HepG2 (cell line): Measurements from ENCODE around the gene MAN2A2. TPM values are rescaled to one million over a fixed set of nuclear protein-coding genes. Genes with fewer than 3 reads are reported as not detected.
A peak's percentile ranks its signal among the peaks of the same experiment; 100 is the strongest.

Experiments used
- ATAC-seq: fragments of 200-7000 bp; cut with Tn5 transposase; 3 replicates; pipeline ENCODE4 v1.9.1; 2020; ENCODE audit warnings: mild to moderate bottlenecking, moderate library complexity
- BruUV-seq: library from RNA; stranded (reverse); fragments of 400-500 nt; replicated peaks from 2 replicates; lab custom pipeline; 2021; lab: Mats Ljungman, UMichigan
- CTCF ChIA-PET: fragments of 300-600 bp; formaldehyde crosslinking; extraction: SDS; loops from one replicate; lab custom pipeline; 2021; ENCODE audit warnings: low total read pairs, inconsistent platforms, low intra/inter-chr PET ratio; lab: Yijun Ruan, JAX
- POLR2A ChIA-PET: fragments of 350-600 bp; sonication (Branson Sonifier 250); formaldehyde crosslinking; loops from one replicate; lab custom pipeline; 2020; ENCODE audit warnings: antibody characterized with exemption, inconsistent platforms; lab: Yijun Ruan, JAX
- DNase-seq: peaks from one replicate; pipeline ENCODE4 v3.0.0-alpha.2; 2015; ENCODE audit warnings: low spot score
- FAIRE-seq: peaks from 3 replicates; lab custom pipeline; 2011; peaks lifted over from hg19 to GRCh38; lab: Jason Lieb, UNC
- H2AFZ ChIP-seq: one replicate; pipeline ENCODE4 v1.6.1; 2011; ENCODE audit warnings: low read length, inconsistent platforms
- H3K27ac ChIP-seq: fragments of 300-600 bp; 3 replicates; pipeline ENCODE4 v1.8.0; 2011; ENCODE audit warnings: mixed run types, mild to moderate bottlenecking, mixed read lengths, low read length, inconsistent platforms; ENCODE audit not compliant: insufficient read depth; ENCODE audit errors: extremely low read length
- H3K27me3 ChIP-seq, 2 experiments: fragments of 200-600 bp in 1 of 2; 2 replicates in 1 of 2; 3 replicates in 1 of 2; pipeline versions ENCODE4 v1.6.0 to v1.8.0; 2011; ENCODE audit warnings: low read length in 2 of 2, mild to moderate bottlenecking in 2 of 2, moderate library complexity in 2 of 2, inconsistent platforms in 1 of 2; ENCODE audit not compliant: insufficient read depth in 2 of 2, control insufficient read depth in 1 of 2
- H3K36me3 ChIP-seq, 2 experiments: fragments of 200-600 bp in 1 of 2; replicated peaks in 1 of 2; 2 replicates in 1 of 2; 3 replicates in 1 of 2; pipeline versions ENCODE4 v1.5.1 to v1.8.0; 2011; ENCODE audit warnings: low read length in 2 of 2, inconsistent platforms in 1 of 2; ENCODE audit not compliant: insufficient read depth in 2 of 2, control insufficient read depth in 1 of 2
- H3K4me1 ChIP-seq: 2 replicates; pipeline ENCODE4 v1.5.1; 2012; ENCODE audit warnings: low read length, inconsistent platforms; ENCODE audit not compliant: insufficient read depth
- H3K4me2 ChIP-seq: 2 replicates; pipeline ENCODE4 v1.6.0; 2011; ENCODE audit warnings: low read depth, low read length, inconsistent platforms
- H3K4me3 ChIP-seq, 3 experiments: fragments of 200-600 bp in 1 of 3; sonication (generic), shearing (Covaris generic) in 1 of 3; replicated peaks in 1 of 3; 2 replicates each; pipeline ENCODE4 v1.5.1; 2011 to 2016; ENCODE audit warnings: low read length in 3 of 3, inconsistent platforms in 2 of 3, low read depth in 2 of 3, mild to moderate bottlenecking in 2 of 3, control low read depth in 1 of 3, mixed read lengths in 1 of 3; ENCODE audit not compliant: insufficient read depth in 1 of 3
- H3K79me2 ChIP-seq: one replicate; pipeline ENCODE4 v1.6.1; 2011; ENCODE audit warnings: low read length, inconsistent platforms; ENCODE audit not compliant: insufficient read depth
- H3K9ac ChIP-seq: 2 replicates; pipeline ENCODE4 v1.6.0; 2011; ENCODE audit warnings: mild to moderate bottlenecking, low read depth, low read length, inconsistent platforms; ENCODE audit not compliant: insufficient read depth
- H3K9me3 ChIP-seq: 2 replicates; pipeline ENCODE4 v1.5.1; 2012; ENCODE audit warnings: mild to moderate bottlenecking, low read length
- H4K20me1 ChIP-seq: 2 replicates; pipeline ENCODE4 v1.6.0; 2011; ENCODE audit warnings: inconsistent platforms, mild to moderate bottlenecking, low read length, moderate library complexity; ENCODE audit not compliant: insufficient read depth
- EHMT2 ChIP-seq: fragments of 200-600 bp; sonication (generic); IDR thresholded peaks from 2 replicates; pipeline ENCODE4 v1.7.0; 2017; ENCODE audit warnings: antibody characterized with exemption, low read depth, low read length, borderline replicate concordance
- SAP130 ChIP-seq: IDR thresholded peaks from 2 replicates; pipeline ENCODE4 v1.6.1; 2016; ENCODE audit warnings: low read depth
- TEAD2 ChIP-seq: sonication (generic); formaldehyde crosslinking; IDR thresholded peaks from 2 replicates; pipeline ENCODE4 v1.9.0; 2021; ENCODE audit warnings: missing genetic modification reagents
- ZNF644 ChIP-seq: IDR thresholded peaks from 2 replicates; pipeline ENCODE4 v1.6.1; 2016; ENCODE audit warnings: low read depth
- ZNF773 ChIP-seq: sonication (generic); formaldehyde crosslinking; IDR thresholded peaks from 2 replicates; pipeline ENCODE4 v1.4.0; 2020; ENCODE audit warnings: missing genetic modification reagents, borderline replicate concordance
- WGBS: methylation state at CpG from one replicate; pipeline ENCODE4 v1.1.6; 2017; ENCODE audit warnings: low lambda C conversion rate; 5-methylcytosine and 5-hydroxymethylcytosine counted together
- in situ Hi-C: cut with HindIII; loops from 2 replicates; pipeline ENCODE4 v1.10.0; 2017; ENCODE audit warnings: low pct_unique_long_range_greater_than_20kb; ENCODE audit not compliant: extremely low pct_ligation_motif_present
- intact Hi-C: fragments of 100-400 bp; cut with micrococcal nuclease; formaldehyde crosslinking; loops from one replicate; pipeline ENCODE4 v1.10.0; 2022; ENCODE audit not compliant: unreplicated experiment
- polyA plus RNA-seq, 8 experiments: library from polyadenylated mRNA; depleted of rRNA in 3 of 8; stranded (reverse) in 7 of 8; unstranded in 1 of 8; fragments of >200 nt; fragmentation: Illumina TruSeq in 4 of 8; extraction: Trizol in 4 of 8; gene quantifications; 2 replicates each; pipeline versions ENCODE4 v1.2.1 to v1.2.3, GENCODE V29; 2011 to 2016; ENCODE audit warnings: low read depth in 4 of 8, missing spikeins in 1 of 8, mixed read lengths in 1 of 8; ENCODE audit not compliant: insufficient read depth in 1 of 8
- total RNA-seq, 5 experiments: library from RNA; depleted of rRNA; stranded (reverse); fragments of >200 nt; fragmentation: Illumina TruSeq; extraction: Trizol; gene quantifications; 2 replicates each; pipeline ENCODE4 v1.2.3, GENCODE V29; 2016; ENCODE audit warnings: low read depth in 1 of 5
- TF ChIP-seq, protein P1 (sequence below): sonication (generic); formaldehyde crosslinking; IDR thresholded peaks from 2 replicates; pipeline ENCODE4 v1.8.0; 2022; ENCODE audit warnings: mild to moderate bottlenecking, missing genetic modification reagents, moderate library complexity

Gene MAN2A2
- total and polyA plus RNA-seq, 2 of the 13 experiments (the other 11 are each of a cell fraction or from before 2014, with no cell fraction given), result 17.5 to 51.5 TPM

DNA sequence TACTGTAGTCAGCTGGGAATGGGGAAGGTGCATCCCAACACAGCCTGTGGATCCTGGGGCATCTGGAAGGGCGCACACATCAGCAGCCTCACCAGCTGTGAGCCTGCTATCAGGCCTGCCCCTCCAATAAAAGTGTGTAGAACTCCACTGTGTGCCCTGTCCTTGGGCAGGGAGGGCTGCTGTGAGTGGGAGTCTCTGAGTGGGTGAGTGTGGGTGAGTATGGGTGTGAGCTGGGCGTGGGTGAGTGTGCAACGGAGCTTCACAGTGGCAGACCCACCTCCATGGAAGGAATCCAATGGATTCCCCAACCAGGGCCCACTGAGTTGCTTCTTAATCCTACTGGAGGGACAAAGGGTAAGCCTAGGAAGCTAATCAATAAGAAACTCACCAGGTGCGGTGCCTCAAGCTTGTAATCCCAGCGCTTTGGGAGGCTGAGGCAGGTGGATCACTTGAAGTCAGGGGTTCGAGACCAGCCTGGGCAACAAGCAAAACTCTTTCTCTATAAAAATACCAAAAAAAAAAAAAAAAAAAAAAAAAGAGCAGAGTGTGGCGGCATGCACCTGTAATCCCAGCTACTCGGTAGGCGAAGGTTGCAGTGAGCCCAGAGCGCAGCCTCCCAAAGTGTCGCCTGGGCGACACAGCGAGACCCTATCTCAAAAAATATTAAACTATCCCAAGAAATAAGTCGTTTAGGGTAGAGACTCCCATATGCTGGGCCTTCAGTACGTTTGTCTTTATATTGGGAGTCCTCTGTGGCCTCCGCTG, 51.0 kb downstream of the MAN2A2 start:
- H4K20me1 ChIP-seq, result no peaks in the 10 kb centered on the region
- POLR2A ChIA-PET, result interaction anchor here (1.2 to 2.7 kb wide), 6 partner anchors 8 to 51 kb away, joined by 3 to 26 read pairs (median 8); partner anchors contain the start of genes HDDC3, MAN2A2 and UNC45A
- intact Hi-C loops (loop anchor here (2.0 kb wide), 1 partner anchor 19 kb away; the partner anchor contains the start of gene UNC45A), in situ Hi-C loops (no loop called here)
- no peaks in the 10 kb centered on the region for H3K27me3 ChIP-seq
- H3K4me1 ChIP-seq, result peaks cover 11% of the 10 kb centered on the region
- H3K4me2 ChIP-seq, result peak overlapping the region; percentile 83; the same call in 1 of the 2 replicates
- 86% methylated on average over 13 of the region's 16 CpGs for WGBS
- no TSS peak for BruUV-seq
- H2AFZ ChIP-seq, result no peak overlapping the region
- ATAC-seq, result no peak
- H3K36me3 ChIP-seq, result peaks cover 18 to 49% of the 10 kb centered on the region in 2 experiments; a peak in 4 of 5 replicates
- no peak for FAIRE-seq
- H3K4me3 ChIP-seq, result peak overlapping the region in 2 of 3 experiments; percentile 65 to 77; a peak in 3 of 6 replicates
- DNase-seq, result no peak
- CTCF ChIA-PET, result no interaction called here
- H3K9ac ChIP-seq, result peak overlapping the region; percentile 97; the same call in 1 of the 2 replicates
- peak overlapping the region; percentile 97 for H3K27ac ChIP-seq
- TF ChIP-seq ZNF644 (CRISPR knock-in tag) (no peak), EHMT2 (no peak), ZNF773 (0 out of 2 replicates have a peak, but pooled peaks have one; percentile 1), SAP130 (no peak), TEAD2 (CRISPR knock-in tag) (no peak)
- TF ChIP-seq, protein P1, sequence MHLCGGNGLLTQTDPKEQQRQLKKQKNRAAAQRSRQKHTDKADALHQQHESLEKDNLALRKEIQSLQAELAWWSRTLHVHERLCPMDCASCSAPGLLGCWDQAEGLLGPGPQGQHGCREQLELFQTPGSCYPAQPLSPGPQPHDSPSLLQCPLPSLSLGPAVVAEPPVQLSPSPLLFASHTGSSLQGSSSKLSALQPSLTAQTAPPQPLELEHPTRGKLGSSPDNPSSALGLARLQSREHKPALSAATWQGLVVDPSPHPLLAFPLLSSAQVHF (CRISPR knock-in tag), result peak; percentile 12; the same call in 1 of the 2 replicates
- H3K79me2 ChIP-seq, result peaks cover 9% of the 10 kb centered on the region
- H3K9me3 ChIP-seq, result no peaks in the 10 kb centered on the region
